Ovary (tissue), 9 donors: ENCODE data around the gene TENT4A. TPM values are rescaled to one million over a fixed set of nuclear protein-coding genes. Genes with fewer than 3 reads are reported as not detected.

Experiments used
- DNase-seq, 5 donors: peaks; one replicate each; pipeline ENCODE4 v3.0.0-alpha.2; 2019 to 2020
- H3K27ac ChIP-seq, 2 donors: fragments of 200-600 bp; one replicate each; pipeline versions ENCODE4 v1.5.1 to v1.8.0; 2019 to 2022
- H3K27me3 ChIP-seq: fragments of 200-600 bp; one replicate; pipeline ENCODE4 v1.8.0; 2022
- H3K36me3 ChIP-seq: fragments of 200-600 bp; sonication (generic); one replicate; pipeline ENCODE4 v1.5.1; 2019
- H3K4me1 ChIP-seq: one replicate; pipeline ENCODE4 v1.8.1; 2013; ENCODE audit warnings: mild to moderate bottlenecking, moderate library complexity; ENCODE audit not compliant: insufficient read depth
- H3K4me3 ChIP-seq: fragments of 200-600 bp; sonication (generic); one replicate; pipeline ENCODE4 v1.5.1; 2017
- H3K9me3 ChIP-seq, 2 donors: fragments of 200-600 bp in 1 of 2; sonication (generic) in 1 of 2; one replicate each; pipeline versions ENCODE4 v1.5.1 to v1.8.1; 2013 to 2019; ENCODE audit warnings: mild to moderate bottlenecking in 1 of 2, moderate library complexity in 1 of 2
- EP300 ChIP-seq: sonication (generic); formaldehyde crosslinking; IDR thresholded peaks from one replicate; pipeline ENCODE4 v1.6.1; 2017; ENCODE audit warnings: antibody characterized with exemption
- POLR2A ChIP-seq: fragments of 450-650 bp; IDR thresholded peaks from one replicate; pipeline ENCODE4 v1.6.1; 2017; ENCODE audit warnings: antibody characterized with exemption, mild to moderate bottlenecking, moderate library complexity
- WGBS, 3 donors: extraction: QIAGEN DNeasy Blood & Tissue Kit in 1 of 3; methylation state at CpG; one replicate each; pipeline versions ENCODE4 v1.1.5 to v1.1.7; 2013 to 2017; 5-methylcytosine and 5-hydroxymethylcytosine counted together
- intact Hi-C, 4 donors: fragments of 100-400 bp; cut with DNase I; formaldehyde crosslinking; loops; one replicate each; pipeline versions ENCODE4 v1.11.0 to v1.15.1; 2022 to 2023
- polyA plus RNA-seq, 2 donors: library from polyadenylated mRNA; stranded (reverse); fragments of 200-250 nt in 1 of 2; fragments of 350-450 nt in 1 of 2; fragmentation: Illumina TruSeq in 1 of 2; extraction: RNeasy Lipid Tissue Mini Kit (QIAGEN cat#74804) in 1 of 2; gene quantifications; one replicate each; pipeline ENCODE4 v1.2.3, GENCODE V29; 2013 to 2014
- total RNA-seq, 7 donors: library from RNA; depleted of rRNA in 2 of 7; stranded (reverse); fragments of >200 nt in 2 of 7; fragmentation: NEBNext Ultra II Directional in 3 of 7; extraction: Animal tissue kit (Norgen Biotek cat#: 25700) in 3 of 7; gene quantifications; one replicate each; pipeline versions ENCODE4 v1.1.0 to v1.2.4, GENCODE V29; 2016 to 2023
- TF ChIP-seq, protein P1 (sequence below), 3 donors: fragments of 450-650 bp in 2 of 3; fragments of 200-600 bp in 1 of 3; IDR thresholded peaks; one replicate each; pipeline versions ENCODE4 v1.5.1 to v1.8.0; 2016 to 2022; ENCODE audit warnings: antibody characterized with exemption in 3 of 3, mild to moderate bottlenecking in 1 of 3
- donor health status: DM: no; HTN: no; CAD: no; lungs with moderate emphysema.
- donor health status: DM: no; HTN: no; CAD: no.
- donor health status: Bipolar disorder and iron deficiency.
- donor health status: DM: yes; HTN: yes; CAD: no.
- donor health status: DM: no; HTN: no; CAD: no.
- donor health status: DM: yes; HTN: yes; CAD: no.

Gene TENT4A
- total and polyA plus RNA-seq, 9 donors = 12.4 to 29.6 (median 22.9) TPM

DNA sequence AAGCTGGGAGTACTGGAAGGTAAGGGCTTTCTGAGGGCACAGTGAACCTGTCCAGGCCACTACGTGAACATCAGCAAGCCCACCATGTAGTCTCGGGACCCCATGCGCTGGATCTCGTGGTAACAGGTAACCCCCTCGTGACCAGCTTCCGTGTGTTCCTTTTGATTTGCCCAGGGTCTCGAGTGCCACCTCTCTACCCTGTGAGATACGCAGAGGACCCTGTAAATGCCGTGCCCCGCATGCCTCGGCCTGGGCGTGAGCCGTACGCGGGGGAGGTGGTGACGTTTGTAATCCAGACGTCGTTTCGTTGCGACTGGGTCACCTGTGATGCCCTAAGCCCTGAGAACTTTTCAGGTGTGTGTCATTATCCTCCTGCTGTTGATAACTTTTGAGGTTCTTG is 45.5 kb downstream of the TENT4A start:
- no peak for DNase-seq

DNA sequence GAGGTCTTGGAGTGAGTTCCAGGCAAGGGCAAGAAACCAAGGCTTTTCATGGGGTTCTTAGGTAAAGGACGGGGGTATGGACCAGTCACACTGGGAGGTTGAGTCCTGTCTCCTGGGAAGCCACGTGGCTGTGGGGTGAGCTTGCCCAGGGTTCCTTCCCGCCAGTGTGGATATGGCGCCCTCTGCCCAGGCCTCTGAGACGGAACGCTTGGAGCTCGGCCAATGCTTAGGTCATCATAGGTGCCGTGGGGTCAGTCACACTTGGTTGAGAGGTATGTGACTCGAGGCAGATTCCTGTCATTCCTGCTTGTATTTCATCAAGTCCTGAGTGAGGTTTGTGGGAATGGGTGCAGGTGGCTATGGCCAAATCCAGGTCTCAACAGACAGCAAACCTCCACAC is 46.2 kb downstream of the TENT4A start:
- H3K4me3 ChIP-seq = no peak overlapping the region
- intact Hi-C loops = no loop called here

More for the DNA sequence above, 45.5 kb downstream of the TENT4A start:
- Histone ChIP-seq H3K36me3 (no peaks in the 10 kb centered on the region), H3K4me1 (peaks cover 6% of the 10 kb centered on the region), H3K27ac (no peak overlapping the region), H3K4me3 (no peak overlapping the region), H3K9me3 (no peaks in the 10 kb centered on the region), H3K27me3 (no peaks in the 10 kb centered on the region)
- TF ChIP-seq POLR2A = no peak
- TF ChIP-seq EP300 = no peak
- TF ChIP-seq, protein P1, sequence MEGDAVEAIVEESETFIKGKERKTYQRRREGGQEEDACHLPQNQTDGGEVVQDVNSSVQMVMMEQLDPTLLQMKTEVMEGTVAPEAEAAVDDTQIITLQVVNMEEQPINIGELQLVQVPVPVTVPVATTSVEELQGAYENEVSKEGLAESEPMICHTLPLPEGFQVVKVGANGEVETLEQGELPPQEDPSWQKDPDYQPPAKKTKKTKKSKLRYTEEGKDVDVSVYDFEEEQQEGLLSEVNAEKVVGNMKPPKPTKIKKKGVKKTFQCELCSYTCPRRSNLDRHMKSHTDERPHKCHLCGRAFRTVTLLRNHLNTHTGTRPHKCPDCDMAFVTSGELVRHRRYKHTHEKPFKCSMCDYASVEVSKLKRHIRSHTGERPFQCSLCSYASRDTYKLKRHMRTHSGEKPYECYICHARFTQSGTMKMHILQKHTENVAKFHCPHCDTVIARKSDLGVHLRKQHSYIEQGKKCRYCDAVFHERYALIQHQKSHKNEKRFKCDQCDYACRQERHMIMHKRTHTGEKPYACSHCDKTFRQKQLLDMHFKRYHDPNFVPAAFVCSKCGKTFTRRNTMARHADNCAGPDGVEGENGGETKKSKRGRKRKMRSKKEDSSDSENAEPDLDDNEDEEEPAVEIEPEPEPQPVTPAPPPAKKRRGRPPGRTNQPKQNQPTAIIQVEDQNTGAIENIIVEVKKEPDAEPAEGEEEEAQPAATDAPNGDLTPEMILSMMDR (IDR thresholded peaks at IDR 0.05) = no peak
- intact Hi-C loops = no loop called here
- 94 to 96% (median 95%) methylated on average over 14 to 20 of the region's 20 CpGs for WGBS, 3 donors

DNA sequence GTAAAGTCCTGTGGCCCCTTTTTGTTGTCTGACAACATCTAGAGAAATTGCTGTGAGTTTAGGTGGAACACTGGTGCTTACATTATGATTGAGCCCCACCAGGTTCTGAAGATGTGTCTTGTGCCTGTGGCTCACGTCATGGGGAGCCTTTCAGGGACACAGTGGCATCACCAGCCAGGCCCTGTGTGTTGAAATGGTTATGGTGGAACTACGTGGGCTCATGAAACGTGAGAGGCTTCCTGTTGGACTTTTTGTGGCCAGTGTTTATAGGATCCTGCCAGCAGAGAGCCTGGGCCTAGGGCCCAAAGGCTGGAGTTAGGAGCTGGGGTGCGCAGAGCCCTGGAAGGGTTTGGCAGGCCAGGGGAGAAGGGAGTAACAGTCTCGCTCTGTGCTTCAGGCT is 46.8 kb downstream of the TENT4A start:
- 70 to 84% (median 76%) methylated on average over 5 of the region's 5 CpGs for WGBS, 3 donors
- DNase-seq = no peak
- H3K4me1 ChIP-seq = peaks cover 2% of the 10 kb centered on the region
- H3K27me3 ChIP-seq = no peaks in the 10 kb centered on the region
- no peaks in the 10 kb centered on the region for H3K9me3 ChIP-seq
- no peaks in the 10 kb centered on the region for H3K36me3 ChIP-seq
- no peak overlapping the region for H3K27ac ChIP-seq
- intact Hi-C loops = loop anchor here in 1 of 4 donors (10.0 kb wide), 2 partner anchors 635 to 995 kb away; partner anchors contain the start of gene ADCY2
- no peak overlapping the region for H3K4me3 ChIP-seq
- no peak for TF ChIP-seq POLR2A
- no peak for TF ChIP-seq EP300
- TF ChIP-seq, protein P1 (IDR thresholded peaks at IDR 0.05) = no peak

More for the DNA sequence above, 46.2 kb downstream of the TENT4A start:
- WGBS, 3 donors = 73 to 83% (median 74%) methylated on average over 9 of the region's 9 CpGs
- Histone ChIP-seq H3K4me1 (peaks cover 5% of the 10 kb centered on the region), H3K36me3 (no peaks in the 10 kb centered on the region), H3K9me3 (no peaks in the 10 kb centered on the region), H3K27me3 (no peaks in the 10 kb centered on the region), H3K27ac (no peak overlapping the region)
- TF ChIP-seq EP300 = no peak
- no peak for TF ChIP-seq POLR2A
- TF ChIP-seq, protein P1 (IDR thresholded peaks at IDR 0.05) = no peak
- DNase-seq = no peak

DNA sequence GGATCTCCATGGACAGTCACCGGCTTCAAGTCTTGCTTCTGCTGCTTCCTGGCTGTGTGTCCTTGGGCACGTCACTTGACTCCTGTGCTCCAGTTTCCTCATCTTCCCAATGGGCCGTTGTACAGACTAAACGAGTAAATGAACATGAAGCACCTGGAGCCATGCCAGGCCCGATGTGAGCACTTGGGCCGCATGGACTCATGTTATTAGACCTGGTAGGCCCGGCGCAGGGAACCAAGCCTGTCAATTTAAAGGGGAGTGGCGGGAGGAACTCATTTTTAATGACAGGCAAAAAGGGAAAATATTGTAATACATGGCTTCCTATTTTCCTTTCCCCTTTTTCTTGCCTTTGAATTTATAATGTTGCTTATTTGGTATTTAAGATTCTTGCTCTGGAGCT is 47.5 kb downstream of the TENT4A start:
- H3K27me3 ChIP-seq = no peaks in the 10 kb centered on the region
- no peak for DNase-seq
- H3K9me3 ChIP-seq = no peaks in the 10 kb centered on the region
- no peaks in the 10 kb centered on the region for H3K4me1 ChIP-seq
- WGBS, 3 donors = 72 to 78% (median 74%) methylated on average over 9 of the region's 9 CpGs
- no peaks in the 10 kb centered on the region for H3K36me3 ChIP-seq
- H3K4me3 ChIP-seq = no peak overlapping the region
- intact Hi-C loops = loop anchor here in 1 of 4 donors (10.0 kb wide), 2 partner anchors 634 to 994 kb away; partner anchors contain the start of gene ADCY2
- no peak overlapping the region for H3K27ac ChIP-seq
- TF ChIP-seq EP300 (no peak), POLR2A (no peak)
- TF ChIP-seq, protein P1 (IDR thresholded peaks at IDR 0.05) = no peak
